NCI-H526 (cell line): ENCODE data around the gene MCM8.
"Not testable (repeated sequence)": the region's sequence is repeated elsewhere in the genome, so short reads cannot be mapped to it uniquely, and the experiment has no call there.

Experiments used
- DNase-seq, 2 experiments: peaks; one replicate each; lab custom pipeline; 2025; lab: John Stamatoyannopoulos, UW

Gene MCM8

GRCh38 chr20:6006603-6006949 lies 56.1 kb downstream of the MCM8 start:
- no peak for DNase-seq

- DNase-seq = peak in 1 of 2 experiments; percentile 21
Measured at GRCh38 chr20:6007094-6007528, 56.7 kb downstream of the MCM8 start.

- DNase-seq = no peak
Measured at GRCh38 chr20:6007529-6008103, 57.2 kb downstream of the MCM8 start.

DNA sequence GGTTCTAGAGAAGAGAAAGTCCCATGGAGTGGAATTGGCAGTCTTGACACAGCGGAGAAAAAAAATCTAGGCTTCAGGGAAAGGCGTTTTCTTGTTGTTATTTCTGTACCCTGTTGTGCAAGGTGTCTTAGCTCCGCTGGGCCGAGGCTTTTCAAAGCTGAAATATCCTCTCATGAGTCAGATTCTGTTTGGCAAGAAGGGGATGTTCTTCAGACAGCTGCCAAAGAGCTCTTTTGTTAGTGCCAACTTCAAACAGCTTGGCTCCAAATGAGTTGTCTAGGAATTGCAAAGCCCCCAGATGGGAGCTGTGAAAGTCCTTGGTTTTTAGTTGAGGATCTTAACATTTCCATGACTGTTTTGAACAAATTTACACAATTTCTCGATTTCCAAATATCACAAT lies 57.8 kb downstream of the MCM8 start:
- no peak for DNase-seq

- no peak for DNase-seq
Measured at GRCh38 chr20:6012179-6012578, 61.7 kb downstream of the MCM8 start.

DNA sequence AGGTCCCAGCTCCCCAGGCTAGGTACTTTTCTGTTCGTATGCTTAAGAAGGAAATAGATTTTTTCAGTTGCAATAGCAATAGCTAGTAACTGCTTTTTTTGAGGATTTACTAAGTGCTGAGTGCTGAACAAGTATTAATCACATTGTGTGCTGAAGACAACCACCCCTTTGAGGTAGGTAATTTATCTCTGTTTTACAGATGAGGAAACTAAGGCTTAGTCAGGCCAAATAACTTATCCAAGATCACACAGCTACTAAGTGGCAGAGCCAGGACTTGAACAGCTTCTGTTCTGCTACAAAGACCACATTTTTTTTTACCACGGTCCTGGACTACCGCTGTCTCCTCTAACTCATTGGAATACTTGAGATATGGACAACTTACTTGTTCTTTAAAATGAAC lies 63.6 kb downstream of the MCM8 start:
- no peak for DNase-seq

- no peak for DNase-seq
Measured at GRCh38 chr20:6014957-6015356, 64.5 kb downstream of the MCM8 start.

- DNase-seq = no peak
Measured at GRCh38 chr20:6017467-6017866, 67.0 kb downstream of the MCM8 start.

DNA sequence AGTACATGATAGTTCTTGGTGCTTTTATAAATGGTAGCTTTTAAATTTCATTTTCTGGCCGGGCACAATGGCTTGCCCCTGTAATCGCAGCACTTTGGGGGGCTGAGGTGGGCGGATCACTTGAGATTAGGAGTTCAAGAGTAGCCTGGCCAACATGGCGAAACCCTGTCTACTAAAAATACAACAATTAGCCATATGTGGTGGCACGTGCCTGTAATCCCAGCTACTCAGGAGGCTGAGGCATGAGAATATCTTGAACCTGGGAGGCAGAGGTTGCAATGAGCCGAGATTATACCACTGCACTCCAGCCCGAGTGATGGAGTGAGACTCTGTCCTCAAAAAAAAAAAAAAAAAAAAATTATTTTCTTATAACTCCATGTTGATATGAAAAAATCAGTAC lies 67.4 kb downstream of the MCM8 start:
- DNase-seq = no peak

DNA sequence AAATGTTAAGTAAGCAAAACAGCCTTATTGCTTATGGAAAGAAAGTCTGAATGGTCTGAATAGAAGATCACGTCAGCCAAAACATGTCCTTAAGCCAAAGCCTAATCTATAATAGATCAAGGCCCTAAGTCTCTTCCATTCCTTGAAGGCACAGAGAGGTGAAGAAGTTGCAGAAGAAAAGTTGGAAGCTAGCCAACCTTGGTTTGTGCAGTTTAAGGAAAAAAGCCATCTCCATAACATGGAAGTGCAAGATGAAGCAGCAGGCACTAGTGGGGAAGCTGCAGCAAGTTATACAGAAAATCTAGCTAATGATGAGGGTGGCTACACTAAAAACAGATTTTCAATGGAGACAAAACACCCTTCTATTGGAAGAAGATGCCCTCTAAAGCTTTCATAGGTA lies 74.3 kb downstream of the MCM8 start:
- no peak for DNase-seq

DNA sequence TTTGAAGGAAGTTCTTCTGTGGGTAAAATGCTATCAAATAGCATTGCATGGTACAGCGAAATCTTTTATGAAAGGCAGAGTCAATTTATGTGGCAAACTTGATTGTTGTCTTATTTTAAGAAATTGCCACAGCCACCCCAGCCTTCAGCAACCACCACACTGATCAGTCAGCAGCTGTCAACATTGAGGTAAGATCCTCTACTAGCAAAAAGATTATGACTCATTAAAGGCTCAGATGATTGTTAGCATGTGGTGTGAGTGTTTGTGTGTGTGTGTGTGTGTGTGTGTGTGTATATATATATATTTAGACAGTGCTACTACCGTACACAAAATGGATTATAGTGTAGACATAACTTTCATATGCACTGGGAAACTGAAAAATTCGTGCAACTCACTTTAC lies 75.6 kb downstream of the MCM8 start:
- no peak for DNase-seq

DNA sequence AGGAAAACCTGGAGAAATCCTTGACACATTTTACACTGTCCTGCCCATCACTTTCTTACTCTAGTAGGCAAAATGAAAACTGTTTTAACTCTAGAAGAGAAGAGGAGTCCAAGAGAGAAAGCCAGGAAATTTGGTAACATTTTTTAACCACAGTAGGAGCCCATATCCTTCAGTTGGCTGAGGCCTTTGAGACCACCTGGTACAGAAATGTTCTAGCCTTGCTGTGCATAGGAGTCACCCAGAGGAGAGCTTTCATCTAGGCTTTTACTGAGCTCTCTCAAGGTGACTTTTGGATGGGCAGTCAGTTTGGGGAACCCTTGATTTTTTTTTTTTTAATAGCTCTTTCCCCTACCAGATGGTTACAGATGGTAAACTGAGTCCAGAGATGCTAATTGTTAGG lies 78.4 kb downstream of the MCM8 start:
- no peak for DNase-seq

- no peak for DNase-seq
Measured at GRCh38 chr20:6029538-6029937, 79.1 kb downstream of the MCM8 start.

DNA sequence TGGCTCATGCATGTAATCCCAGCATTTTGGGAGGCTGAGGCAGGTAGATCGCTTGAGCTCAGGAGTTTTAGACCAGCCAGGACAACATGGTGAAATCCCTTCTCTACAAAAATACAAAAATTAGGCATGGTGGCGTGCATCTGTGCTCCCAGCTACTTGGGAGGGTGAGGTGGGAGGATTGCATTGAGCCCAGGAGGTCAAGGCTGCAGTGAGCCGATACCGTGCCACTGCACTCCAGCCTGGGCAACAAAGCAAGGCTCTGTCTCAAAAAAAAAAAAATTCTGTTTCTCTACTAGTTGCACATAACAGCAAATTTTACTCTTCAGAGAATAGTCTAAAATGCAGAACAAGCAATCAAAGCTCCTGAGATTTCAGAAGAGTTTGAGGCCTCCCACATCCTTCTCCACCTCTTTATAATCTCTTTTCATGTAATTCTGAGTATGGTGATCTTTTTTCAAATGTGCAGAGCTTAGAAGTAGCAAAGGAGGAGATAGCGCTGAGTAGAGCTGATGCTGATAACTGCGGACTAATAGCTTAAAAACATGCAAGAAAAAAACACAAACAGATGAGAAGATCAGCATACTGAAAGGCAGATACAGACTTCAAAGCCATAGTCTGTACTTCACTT lies 80.1 kb downstream of the MCM8 start:
- no peak for DNase-seq

DNA sequence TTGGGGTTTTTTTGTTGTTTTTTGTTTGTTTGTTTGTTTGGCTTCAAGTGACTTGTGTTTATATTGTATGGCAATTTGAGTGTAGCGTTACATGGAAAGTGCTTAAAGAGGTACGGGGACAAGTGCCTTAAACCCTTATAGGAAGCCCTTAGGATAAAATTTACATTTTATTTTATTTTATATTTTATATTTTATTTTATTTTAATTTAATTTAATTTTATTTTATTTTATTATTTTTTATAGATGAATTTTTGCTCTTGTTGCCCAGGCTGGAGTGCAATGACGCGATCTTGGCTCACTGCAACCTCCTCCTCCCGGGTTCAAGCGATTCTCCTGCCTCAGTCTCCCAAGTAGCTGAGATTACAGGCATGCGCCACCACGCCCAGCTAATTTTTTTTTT lies 82.5 kb downstream of the MCM8 start:
- not testable (repeated sequence) for DNase-seq

DNA sequence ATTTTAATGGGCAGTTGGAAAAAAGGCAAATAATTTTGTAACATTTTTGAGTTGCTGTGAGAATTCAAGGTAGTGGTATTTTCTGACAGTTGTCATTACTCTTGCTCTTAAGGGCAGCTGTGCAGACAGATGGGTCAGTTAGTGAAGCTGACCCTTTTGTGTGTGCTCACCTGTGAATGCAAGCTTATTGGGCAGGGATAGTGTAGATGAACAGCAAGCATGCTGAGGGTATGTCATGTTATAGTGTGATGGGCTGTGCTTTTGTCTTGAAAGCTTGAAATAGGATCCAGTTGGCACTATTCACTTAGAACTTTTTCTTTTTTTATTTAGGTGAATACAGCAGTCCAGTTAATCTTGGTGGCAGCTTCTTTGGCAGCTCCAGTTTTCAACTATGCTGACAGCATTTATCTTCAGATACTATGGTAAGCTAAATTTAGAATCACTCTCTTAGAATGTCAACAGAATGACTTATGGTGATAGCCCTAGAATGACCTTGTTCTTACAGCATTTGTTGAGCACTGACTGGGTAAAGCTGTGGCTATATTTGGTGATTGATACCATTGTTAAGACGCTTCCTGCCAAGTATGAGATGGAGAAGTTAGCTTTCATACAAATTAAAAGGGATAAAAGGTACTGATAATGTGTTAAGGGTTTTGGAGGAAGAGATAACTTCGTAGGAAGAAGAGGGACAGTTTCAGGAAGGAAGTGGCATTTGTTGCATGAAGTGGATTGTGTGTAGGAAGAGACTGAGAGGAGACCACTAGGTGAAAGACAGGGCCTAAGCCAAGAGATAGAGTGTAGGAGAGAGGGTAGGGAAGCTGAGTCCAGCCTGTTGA lies 83.9 kb downstream of the MCM8 start:
- no peak for DNase-seq

GRCh38 chr20:6036213-6036612 lies 85.8 kb downstream of the MCM8 start:
- DNase-seq = no peak

- no peak for DNase-seq
Measured at GRCh38 chr20:6037082-6037481, 86.6 kb downstream of the MCM8 start.

GRCh38 chr20:6038256-6038655 lies 87.8 kb downstream of the MCM8 start:
- no peak for DNase-seq

DNA sequence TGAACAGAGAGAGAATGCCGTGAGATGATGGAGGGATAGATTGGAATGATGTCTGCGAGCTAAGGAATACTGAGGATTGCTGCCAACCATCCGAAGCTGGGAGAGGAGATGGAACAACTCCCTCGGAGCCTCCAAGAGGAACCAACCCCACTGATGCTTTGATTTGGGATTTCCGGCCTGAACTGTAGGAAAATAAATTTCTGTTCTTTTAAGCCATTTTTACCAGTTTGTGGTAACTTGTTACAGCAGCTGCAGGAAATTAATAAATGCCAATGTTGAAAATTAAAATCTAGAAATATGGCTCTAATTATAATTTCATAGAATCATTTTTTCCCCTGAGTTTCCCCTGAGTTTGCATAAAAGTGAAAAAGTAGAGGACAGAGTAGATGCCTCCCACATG lies 89.3 kb downstream of the MCM8 start:
- no peak for DNase-seq

GRCh38 chr20:6040540-6040939 lies 90.1 kb downstream of the MCM8 start:
- DNase-seq = no peak

DNA sequence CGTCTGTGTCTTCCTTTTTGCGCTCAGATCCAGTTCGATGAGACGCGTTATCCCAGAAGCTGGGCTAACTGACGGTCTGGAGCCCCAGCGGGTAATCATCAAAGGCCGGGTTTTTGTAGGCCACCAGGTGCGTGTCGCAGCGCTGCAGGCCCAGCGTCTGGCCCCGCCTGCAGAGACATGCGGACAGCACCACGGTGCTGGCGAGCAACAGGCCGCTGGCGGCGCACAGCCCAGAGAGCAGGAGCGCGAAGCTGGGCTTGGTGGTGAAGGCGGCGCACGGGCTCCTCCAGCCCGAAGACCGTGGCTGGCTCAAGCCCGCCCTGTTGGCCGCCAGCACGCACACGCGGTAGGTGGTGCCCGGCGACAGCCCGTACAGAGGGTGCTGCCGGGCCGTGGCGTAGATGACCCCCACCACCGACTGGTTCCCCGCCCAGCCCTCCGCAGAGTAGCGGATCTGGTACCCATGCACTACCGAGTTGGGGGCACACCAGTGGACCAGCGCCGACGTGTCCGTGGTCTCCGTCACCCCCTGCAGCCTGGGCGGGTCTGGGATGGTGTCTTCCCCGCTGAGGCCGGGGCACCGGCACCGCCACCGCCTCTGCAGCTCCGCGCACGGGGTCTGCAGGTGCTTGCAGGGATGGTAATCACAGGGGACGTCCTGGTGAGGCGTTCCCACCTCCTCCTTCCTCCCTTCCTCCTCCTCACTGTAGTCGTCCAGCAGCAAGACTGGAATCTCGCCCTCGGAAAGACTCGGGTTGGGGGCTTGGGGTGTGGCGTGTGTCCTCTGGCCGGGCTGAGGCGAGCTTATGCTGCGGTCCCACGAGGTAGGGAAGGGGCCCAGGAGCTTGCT lies 90.7 kb downstream of the MCM8 start:
- no peak for DNase-seq
